HEK293 (cell line): ENCODE data around the gene HIKESHI.

Experiments used
- ATF2 ChIP-seq: fragments of 450-650 bp; formaldehyde crosslinking; IDR thresholded peaks from 2 replicates; pipeline ENCODE4 v1.5.1; 2016; ENCODE audit warnings: missing biosample characterization, missing genetic modification characterization, low read depth
- CTCF ChIP-seq: fragments of 450-650 bp; formaldehyde crosslinking; IDR thresholded peaks from 2 replicates; pipeline ENCODE4 v1.5.1; 2016; ENCODE audit warnings: missing biosample characterization, missing genetic modification characterization
- HOXD13 ChIP-seq: sonication (generic); formaldehyde crosslinking; IDR thresholded peaks from 2 replicates; pipeline ENCODE4 v1.8.0; 2022; ENCODE audit warnings: missing genetic modification reagents, borderline replicate concordance
- MZF1 ChIP-seq: fragments of 450-650 bp; formaldehyde crosslinking; IDR thresholded peaks from 2 replicates; pipeline ENCODE4 v1.5.1; 2017; ENCODE audit warnings: missing biosample characterization, missing genetic modification characterization, borderline replicate concordance
- PRDM10 ChIP-seq: fragments of 450-650 bp; formaldehyde crosslinking; IDR thresholded peaks from 2 replicates; pipeline ENCODE4 v1.5.1; 2016; ENCODE audit warnings: missing biosample characterization, missing genetic modification characterization
- YY1 ChIP-seq: fragments of 450-650 bp; formaldehyde crosslinking; IDR thresholded peaks from 2 replicates; pipeline ENCODE4 v1.5.1; 2018; ENCODE audit warnings: missing biosample characterization, missing genetic modification characterization
- ZBTB48 ChIP-seq: fragments of 450-650 bp; formaldehyde crosslinking; IDR thresholded peaks from 2 replicates; pipeline ENCODE4 v1.5.1; 2016; ENCODE audit warnings: missing biosample characterization, missing genetic modification characterization
- ZNF112 ChIP-seq: fragments of 450-650 bp; formaldehyde crosslinking; IDR thresholded peaks from 2 replicates; pipeline ENCODE4 v1.5.0; 2017; ENCODE audit warnings: missing biosample characterization, missing genetic modification characterization
- ZNF138 ChIP-seq: fragments of 450-650 bp; formaldehyde crosslinking; IDR thresholded peaks from 2 replicates; pipeline ENCODE4 v1.5.1; 2016; ENCODE audit warnings: missing biosample characterization, missing genetic modification characterization, borderline replicate concordance
- ZNF341 ChIP-seq: fragments of 450-650 bp; formaldehyde crosslinking; IDR thresholded peaks from 2 replicates; pipeline ENCODE4; 2016; ENCODE audit warnings: low read depth, missing biosample characterization, missing genetic modification characterization
- ZNF433 ChIP-seq: fragments of 450-650 bp; formaldehyde crosslinking; IDR thresholded peaks from 2 replicates; pipeline ENCODE4 v1.5.1; 2016; ENCODE audit warnings: missing biosample characterization, missing genetic modification characterization, low read depth
- ZNF704 ChIP-seq: fragments of 450-650 bp; formaldehyde crosslinking; IDR thresholded peaks from 2 replicates; pipeline ENCODE4 v1.5.1; 2016; ENCODE audit warnings: missing biosample characterization, missing genetic modification characterization

- TF ChIP-seq PRDM10 (tag by site-specific recombination) = no peak
- TF ChIP-seq ZNF704 (tag by site-specific recombination) = no peak
- TF ChIP-seq CTCF = no peak
- no peak for TF ChIP-seq ZNF433 (tag by site-specific recombination)
- TF ChIP-seq HOXD13 (CRISPR knock-in tag) = no peak
- no peak for TF ChIP-seq ZBTB48 (tag by site-specific recombination)
- TF ChIP-seq MZF1 (tag by site-specific recombination) = no peak
- no peak for TF ChIP-seq YY1 (tag by site-specific recombination)
- TF ChIP-seq ZNF341 (tag by site-specific recombination) = no peak
- no peak for TF ChIP-seq ZNF112
- TF ChIP-seq ZNF138 (tag by site-specific recombination) = no peak
- TF ChIP-seq ATF2 = no peak
Observed at GRCh38 chr11:86292912-86293616, 9.0 kb upstream of the HIKESHI start.
